Neural cell (in vitro differentiated cells): ENCODE measurements around the gene STK10.

Experiments
- CTCF ChIP-seq: fragments of 450-650 bp; IDR thresholded peaks from 2 replicates; pipeline ENCODE4 v1.5.1; 2014; ENCODE audit warnings: antibody characterized with exemption, mild to moderate bottlenecking, moderate library complexity; ENCODE audit not compliant: poor library complexity, severe bottlenecking
- EP300 ChIP-seq: fragments of 450-650 bp; conservative IDR thresholded peaks from 2 replicates; pipeline ENCODE4 v1.6.1; 2014; ENCODE audit warnings: antibody characterized with exemption, mild to moderate bottlenecking, moderate library complexity; ENCODE audit not compliant: poor library complexity, severe bottlenecking
- EZH2 ChIP-seq: fragments of 200-600, 300-800 bp; shearing (Covaris generic), sonication (generic); IDR thresholded peaks from 2 replicates; pipeline ENCODE4 v1.6.1; 2014; ENCODE audit warnings: antibody characterized with exemption, low read length, borderline replicate concordance, mild to moderate bottlenecking; ENCODE audit not compliant: insufficient read depth, poor library complexity, severe bottlenecking
- MXI1 ChIP-seq: fragments of 450-650 bp; conservative IDR thresholded peaks from 2 replicates; pipeline ENCODE4 v1.6.1; 2014; ENCODE audit warnings: antibody characterized with exemption, mild to moderate bottlenecking; ENCODE audit not compliant: poor library complexity, severe bottlenecking
- POLR2AphosphoS5 ChIP-seq: IDR thresholded peaks from 2 replicates; pipeline ENCODE4 v1.6.1; 2012
- RAD21 ChIP-seq: fragments of 450-650 bp; conservative IDR thresholded peaks from 2 replicates; pipeline ENCODE4 v1.6.1; 2014; ENCODE audit warnings: antibody characterized with exemption, mild to moderate bottlenecking, moderate library complexity
- REST ChIP-seq: IDR thresholded peaks from 2 replicates; pipeline ENCODE4 v1.6.1; 2012; ENCODE audit warnings: borderline replicate concordance
- SMC3 ChIP-seq: fragments of 450-650 bp; conservative IDR thresholded peaks from 2 replicates; pipeline ENCODE4 v1.6.1; 2014; ENCODE audit warnings: antibody characterized with exemption, mild to moderate bottlenecking, moderate library complexity; ENCODE audit not compliant: poor library complexity
- TAF1 ChIP-seq: IDR thresholded peaks from 2 replicates; pipeline ENCODE4 v1.6.1; 2012; ENCODE audit warnings: low read depth

- TF ChIP-seq RAD21 (no peak), POLR2AphosphoS5 (no peak), SMC3 (no peak), CTCF (no peak), EZH2 (no peak), EP300 (no peak), REST (no peak), MXI1 (no peak), TAF1 (no peak)
These were observed 25.1 kb upstream of the STK10 start for GRCh38 chr5:172213126-172213525.
